DND-41 (cell line): ENCODE data around the gene ABHD16A.

Experiments used
- EZH2 ChIP-seq: IDR thresholded peaks from 3 replicates; pipeline ENCODE4 v1.6.1; 2012; ENCODE audit warnings: borderline replicate concordance, low read depth, mild to moderate bottlenecking, moderate library complexity, low read length, inconsistent platforms; ENCODE audit not compliant: severe bottlenecking
- TF ChIP-seq, protein P1 (sequence below): IDR thresholded peaks from 2 replicates; pipeline ENCODE4 v1.5.1; 2012; ENCODE audit warnings: borderline replicate concordance, low read length, moderate library complexity, mild to moderate bottlenecking; ENCODE audit not compliant: poor library complexity, severe bottlenecking; ENCODE audit errors: extremely low read depth

DNA sequence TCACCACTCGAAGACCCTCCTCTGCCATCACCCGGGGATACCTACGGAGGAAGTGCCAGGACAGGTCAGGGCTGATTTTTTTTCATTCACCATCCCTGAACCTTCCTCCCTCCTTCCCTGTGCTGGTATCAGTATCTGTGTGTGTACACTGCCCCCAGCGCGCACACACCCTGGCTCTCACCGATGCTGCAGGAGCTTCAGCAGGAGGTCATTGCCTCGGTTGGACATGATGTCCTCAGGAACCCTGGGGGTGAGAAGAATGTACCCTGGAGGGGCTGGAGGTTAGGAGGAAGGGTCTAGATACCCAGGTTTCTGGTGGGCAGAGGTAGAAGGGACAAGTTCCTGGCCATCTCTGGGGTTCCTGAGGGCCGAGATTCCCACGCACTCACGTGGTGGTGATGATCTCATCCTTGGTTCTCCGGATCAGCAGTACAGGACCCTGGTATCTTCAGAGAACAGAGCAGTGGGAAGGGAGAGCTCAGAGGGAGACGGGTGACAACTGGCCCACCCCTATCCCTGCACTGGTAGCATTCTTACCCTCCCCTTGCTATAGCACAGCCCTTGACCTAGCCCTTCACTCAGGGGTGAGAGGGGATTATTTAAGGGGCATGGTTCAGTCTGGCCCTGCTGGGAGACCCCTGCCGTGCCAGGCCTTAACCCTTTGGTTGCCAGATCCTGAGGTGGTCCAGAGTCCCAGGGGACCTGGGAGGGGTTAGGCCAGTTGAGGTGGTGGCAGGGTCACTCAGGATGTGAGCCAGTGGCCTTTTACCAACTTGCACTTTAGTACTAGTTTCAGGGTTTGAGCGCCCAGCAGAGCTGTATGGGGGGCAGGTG lies 15.0 kb downstream of the ABHD16A start:
- TF ChIP-seq, protein P1, sequence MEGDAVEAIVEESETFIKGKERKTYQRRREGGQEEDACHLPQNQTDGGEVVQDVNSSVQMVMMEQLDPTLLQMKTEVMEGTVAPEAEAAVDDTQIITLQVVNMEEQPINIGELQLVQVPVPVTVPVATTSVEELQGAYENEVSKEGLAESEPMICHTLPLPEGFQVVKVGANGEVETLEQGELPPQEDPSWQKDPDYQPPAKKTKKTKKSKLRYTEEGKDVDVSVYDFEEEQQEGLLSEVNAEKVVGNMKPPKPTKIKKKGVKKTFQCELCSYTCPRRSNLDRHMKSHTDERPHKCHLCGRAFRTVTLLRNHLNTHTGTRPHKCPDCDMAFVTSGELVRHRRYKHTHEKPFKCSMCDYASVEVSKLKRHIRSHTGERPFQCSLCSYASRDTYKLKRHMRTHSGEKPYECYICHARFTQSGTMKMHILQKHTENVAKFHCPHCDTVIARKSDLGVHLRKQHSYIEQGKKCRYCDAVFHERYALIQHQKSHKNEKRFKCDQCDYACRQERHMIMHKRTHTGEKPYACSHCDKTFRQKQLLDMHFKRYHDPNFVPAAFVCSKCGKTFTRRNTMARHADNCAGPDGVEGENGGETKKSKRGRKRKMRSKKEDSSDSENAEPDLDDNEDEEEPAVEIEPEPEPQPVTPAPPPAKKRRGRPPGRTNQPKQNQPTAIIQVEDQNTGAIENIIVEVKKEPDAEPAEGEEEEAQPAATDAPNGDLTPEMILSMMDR, result no peak
- TF ChIP-seq EZH2, result no peak
